NCI-H187 treated with DMSO at 0.1 percent for 48 hours (cell line): Measurements from ENCODE around the gene RNASEH2B.

Experiments used
- DNase-seq: peaks from one replicate; lab custom pipeline; 2025; lab: John Stamatoyannopoulos, UW

The RNASEH2B gene

DNA sequence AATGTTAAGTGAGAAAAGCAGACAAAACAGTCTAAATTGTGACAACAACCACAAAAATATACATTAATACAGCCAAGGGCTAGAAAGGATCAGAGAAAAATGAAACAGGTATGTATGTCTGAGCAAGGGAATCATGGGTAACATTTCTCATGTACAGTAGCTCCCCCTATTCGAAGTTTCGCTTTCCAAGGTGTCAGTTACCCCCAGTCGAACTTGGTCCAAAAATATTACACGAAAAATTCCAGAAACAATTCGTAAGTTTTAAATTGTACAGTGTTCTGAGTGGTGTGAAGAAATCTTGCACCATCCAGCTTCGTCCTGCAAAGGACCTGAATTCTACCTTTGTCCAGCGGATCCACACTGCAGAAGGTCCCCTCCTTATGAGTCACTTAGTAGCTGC lies 1.8 kb upstream of the RNASEH2B start:
- DNase-seq: no peak

GRCh38 chr13:50908371-50908770 lies 1.2 kb upstream of the RNASEH2B start:
- no peak for DNase-seq

- no peak for DNase-seq
These were observed 854 bp downstream of the RNASEH2B start for GRCh38 chr13:50910485-50910805.

GRCh38 chr13:50911081-50911631 lies 1.6 kb downstream of the RNASEH2B start:
- DNase-seq: no peak

DNA sequence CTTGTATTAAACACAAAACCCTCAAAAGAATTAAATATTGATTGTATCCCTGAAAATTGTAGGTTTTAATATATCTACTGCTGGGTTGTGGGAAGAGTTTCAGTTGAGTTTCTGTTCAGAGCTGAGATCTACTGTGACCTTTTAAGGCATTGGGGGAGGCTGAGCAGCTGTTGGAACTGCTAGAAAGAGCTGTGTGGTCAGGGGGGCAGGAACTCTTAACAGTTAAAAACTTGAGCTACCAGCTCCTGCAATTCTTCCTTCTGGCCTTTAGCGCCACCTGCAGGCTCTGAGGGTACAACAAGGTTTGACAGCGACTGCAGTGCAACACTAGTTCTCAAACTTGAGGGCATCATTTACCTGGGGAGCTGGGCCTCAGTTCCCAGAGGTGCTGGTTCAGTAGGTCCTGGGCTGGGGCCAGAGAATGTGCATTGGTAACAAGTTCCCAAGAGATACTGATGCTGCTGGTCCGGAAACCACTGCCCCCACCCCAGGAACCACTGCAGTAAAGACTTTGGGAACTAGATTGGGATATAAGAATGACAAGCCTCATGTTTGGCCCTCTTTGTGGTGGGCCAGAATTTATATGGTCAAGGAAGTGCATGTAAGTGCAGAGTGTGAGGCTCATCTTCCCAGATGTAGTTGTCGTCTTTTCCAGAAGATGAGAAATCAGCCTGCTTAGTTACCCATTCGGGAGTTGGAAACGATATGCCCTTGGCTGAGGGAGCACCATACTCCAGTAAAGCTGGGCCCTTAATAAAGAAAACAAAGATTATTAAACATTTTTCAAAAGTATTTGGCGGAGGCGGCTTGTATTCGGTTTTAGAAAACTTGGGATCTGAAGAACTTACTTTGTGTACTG lies 2.6 kb downstream of the RNASEH2B start:
- DNase-seq: peak; percentile 37

GRCh38 chr13:50912851-50913250 lies 3.3 kb downstream of the RNASEH2B start:
- no peak for DNase-seq

DNA sequence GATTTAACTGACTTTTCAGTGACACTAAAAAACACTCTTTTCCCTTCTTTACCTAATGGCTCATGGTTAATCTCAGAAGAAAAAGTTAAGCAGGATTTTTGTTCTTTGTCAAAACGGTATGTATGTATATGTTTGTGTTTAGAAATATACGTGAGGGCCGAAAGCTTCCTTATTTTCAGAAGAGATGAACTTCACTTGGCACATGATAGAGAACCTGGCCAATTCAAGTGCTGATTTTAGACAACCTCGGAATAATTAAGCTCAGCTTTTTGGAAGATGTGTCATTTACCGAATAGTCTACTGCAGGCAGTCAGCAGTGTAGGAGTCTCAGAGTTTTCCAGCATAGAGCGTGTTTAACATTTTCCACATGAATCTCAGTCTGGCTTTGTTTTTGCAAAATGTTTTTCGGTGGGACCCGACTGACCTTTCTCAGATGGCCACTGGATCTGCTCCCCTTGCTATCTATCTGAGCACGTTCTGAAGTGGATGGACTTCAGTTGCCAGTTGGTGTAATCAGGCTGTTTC lies 4.6 kb downstream of the RNASEH2B start:
- DNase-seq: no peak

DNA sequence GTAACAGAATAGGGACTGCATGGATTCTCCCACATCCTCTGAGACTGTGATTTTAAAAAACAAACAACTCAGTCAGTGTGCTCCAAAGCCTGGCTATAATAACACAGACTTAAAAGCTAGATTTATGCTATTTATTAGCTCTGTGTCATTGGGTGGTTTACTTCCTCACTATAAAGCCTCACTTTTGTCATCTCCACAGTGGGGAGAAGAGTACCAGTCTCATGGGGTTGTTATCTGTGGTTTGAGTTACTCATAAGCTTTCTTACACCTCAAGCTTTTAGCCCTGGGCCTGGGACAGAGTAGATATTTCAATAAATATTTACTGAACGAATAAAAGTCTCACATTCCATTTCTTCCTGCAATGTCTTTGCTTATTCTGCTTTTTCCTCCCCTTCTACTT lies 5.3 kb downstream of the RNASEH2B start:
- DNase-seq: no peak

DNA sequence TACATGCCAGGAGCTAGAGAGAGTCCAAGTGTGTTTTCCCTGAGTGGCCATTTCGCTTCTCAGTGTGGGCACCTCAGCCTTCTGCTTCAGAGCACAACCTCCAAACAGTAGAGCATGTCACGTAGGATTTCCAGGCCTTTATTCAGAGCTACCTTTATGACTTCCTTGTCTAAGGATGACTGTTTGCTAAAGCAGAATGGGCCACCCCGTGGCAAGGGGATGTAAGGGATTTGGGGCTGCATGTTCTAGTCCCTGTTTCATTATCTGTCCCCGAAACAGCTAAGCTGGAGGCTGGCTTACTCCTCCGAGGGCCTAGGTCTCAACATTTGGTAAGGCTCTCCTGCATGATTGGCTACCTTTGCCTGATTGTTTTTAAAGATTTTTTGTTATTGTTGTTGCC lies 6.0 kb downstream of the RNASEH2B start:
- no peak for DNase-seq

DNA sequence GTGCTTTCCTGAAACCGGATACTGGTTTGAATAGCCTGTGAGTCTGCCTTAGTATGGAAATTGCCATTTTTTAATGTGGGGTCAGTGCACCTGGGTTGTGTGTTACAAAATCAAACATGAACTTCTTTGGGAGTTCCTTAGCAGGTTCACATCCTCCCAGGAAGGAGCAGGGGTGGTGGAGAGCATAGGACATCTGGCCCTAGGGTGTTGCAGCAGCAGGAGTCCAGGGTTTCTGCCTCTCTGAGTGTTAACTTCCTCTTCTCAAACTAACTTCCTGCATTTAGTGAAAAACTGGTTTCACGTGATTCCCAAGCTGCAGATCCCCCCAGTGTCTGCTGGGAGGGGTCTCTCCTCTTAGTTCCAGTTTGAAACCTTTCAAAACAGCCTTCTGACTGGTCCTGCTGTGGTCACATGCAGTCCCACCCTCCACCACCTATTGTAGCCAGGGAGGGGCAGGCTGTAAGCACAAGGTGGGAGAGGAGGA lies 7.2 kb downstream of the RNASEH2B start:
- no peak for DNase-seq

DNA sequence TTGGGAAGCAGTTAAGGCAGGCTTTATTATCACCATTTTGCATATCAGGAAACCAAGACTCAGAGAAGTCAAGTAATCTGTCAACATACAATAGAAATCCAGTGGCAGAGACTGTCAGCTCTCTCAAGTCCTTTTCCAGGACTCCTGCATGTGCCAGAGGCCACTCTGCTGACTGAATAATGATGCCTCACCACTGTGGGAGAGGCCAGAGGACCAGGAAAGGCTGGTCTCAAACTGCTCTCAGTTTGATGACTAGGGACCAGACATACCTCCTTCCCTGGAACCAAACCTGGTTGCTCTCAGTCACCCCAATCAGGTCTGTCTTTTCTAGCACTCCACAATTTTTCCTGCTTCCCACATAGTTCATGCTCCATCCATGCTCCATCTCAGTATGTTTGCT lies 8.0 kb downstream of the RNASEH2B start:
- DNase-seq: no peak

- no peak for DNase-seq
These were observed 9.0 kb downstream of the RNASEH2B start for GRCh38 chr13:50918567-50918966.

DNA sequence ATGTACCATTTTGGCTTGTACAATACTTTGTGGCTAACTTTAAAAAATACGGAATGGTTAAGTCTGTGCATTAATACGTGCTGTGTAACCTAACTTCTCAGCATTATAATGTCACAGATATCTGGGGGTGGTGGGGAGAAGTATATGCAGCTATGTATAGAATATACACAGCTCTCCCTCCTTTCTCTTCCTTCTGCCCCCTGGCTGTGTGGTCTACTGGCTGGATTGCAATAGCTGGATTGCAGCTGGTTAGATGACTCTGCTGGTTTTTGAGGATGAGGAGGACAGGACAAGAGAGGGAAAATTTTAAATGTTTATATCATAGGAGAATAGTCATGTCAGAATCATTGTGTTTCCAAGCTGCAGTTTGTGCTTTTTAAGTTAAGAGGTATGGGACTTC lies 9.7 kb downstream of the RNASEH2B start:
- DNase-seq: no peak

GRCh38 chr13:50921706-50922105 lies 12.1 kb downstream of the RNASEH2B start:
- no peak for DNase-seq

DNA sequence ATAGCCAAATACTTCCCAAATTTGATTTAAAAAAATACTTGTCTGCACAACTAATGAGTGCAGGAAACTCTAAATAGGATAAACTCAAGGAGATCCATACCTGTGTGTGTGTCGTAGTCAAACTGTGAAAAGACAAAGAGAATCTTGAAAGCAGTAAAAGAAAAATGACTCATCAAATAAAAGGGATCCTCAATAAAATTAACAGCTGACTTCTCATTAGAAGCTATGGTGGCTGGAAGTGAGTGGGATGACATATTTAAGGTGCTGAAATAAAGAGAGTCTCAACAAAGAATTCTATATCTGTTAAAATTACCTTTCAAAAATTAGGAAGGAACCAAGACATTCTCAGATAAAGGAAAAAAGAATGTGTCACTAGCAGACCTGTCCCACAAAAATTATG lies 13.7 kb downstream of the RNASEH2B start:
- no peak for DNase-seq

GRCh38 chr13:50924025-50924424 lies 14.4 kb downstream of the RNASEH2B start:
- no peak for DNase-seq

- DNase-seq: no peak
These were observed 18.1 kb downstream of the RNASEH2B start for GRCh38 chr13:50927701-50928100.

DNA sequence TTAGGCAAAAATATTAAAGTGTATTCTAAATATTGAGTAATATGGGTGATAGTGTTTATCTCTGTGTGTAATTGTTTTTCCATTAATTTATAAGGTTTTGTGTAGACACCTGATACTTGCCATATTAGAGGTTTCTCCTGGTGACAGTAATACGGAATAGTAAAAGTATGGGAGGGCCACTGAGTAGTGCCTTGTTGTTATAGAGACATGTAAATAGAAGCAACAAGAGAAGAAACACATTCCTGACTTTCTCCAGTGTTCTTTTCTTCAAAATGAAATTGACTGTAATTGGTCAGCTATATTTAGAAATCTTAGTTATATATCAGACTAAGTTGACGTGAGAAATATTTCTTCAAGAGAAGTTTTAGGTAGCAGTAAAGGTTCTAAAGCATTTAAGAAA lies 18.5 kb downstream of the RNASEH2B start:
- no peak for DNase-seq

- no peak for DNase-seq
These were observed 19.3 kb downstream of the RNASEH2B start for GRCh38 chr13:50928659-50929462.

DNA sequence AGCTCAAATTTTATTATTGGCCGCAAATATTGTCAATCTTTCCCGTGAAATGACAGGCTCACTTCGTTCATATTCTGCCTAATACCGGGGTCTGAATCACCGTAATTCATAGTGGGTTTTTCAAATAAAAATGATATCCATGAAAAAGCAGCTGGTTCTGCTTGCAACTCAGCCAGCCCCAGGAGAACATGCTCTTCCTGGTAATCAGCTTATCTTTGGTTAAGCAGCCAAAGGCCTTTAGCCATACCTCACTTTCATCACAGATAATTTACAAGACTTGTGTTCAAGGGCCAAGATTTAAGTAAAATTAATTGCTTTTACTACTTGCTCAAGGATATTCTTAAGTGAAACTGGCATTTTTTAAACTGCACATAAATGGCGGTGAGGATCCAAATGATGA lies 22.5 kb downstream of the RNASEH2B start:
- DNase-seq: no peak

- DNase-seq: no peak
These were observed 25.3 kb downstream of the RNASEH2B start for GRCh38 chr13:50934735-50935435.

DNA sequence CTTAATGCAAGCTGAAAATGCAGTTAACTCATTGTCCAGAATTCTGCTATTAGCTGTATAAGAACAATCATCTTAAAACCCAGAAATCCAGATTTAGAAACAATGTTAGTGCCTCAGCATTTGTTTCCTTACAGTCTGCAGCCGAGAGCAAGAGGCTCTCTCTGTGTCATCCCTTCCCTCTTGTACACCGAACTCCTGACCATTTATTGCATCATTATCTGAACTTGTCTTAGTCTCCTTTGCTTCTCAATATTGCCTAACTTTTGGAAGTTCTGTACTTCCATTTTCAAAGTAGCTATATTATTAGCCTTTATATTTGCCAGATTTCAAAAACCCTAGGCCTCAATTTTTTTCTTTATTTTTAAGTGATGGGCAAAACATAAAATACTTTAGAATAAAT lies 27.1 kb downstream of the RNASEH2B start:
- DNase-seq: no peak
